Right atrium auricular region (tissue), 2 donors: ENCODE results near the gene JSRP1. TPM values are rescaled to one million over a fixed set of nuclear protein-coding genes. Genes with fewer than 3 reads are reported as not detected.

Experiments used
- DNase-seq: peaks from one replicate; pipeline ENCODE4 v3.0.0-alpha.2; 2019; ENCODE audit warnings: low spot score
- H3K27ac ChIP-seq, 2 donors: fragments of 200-600 bp; sonication (generic); 1 replicate in 1 of 2; 2 replicates in 1 of 2; pipeline ENCODE4 v1.5.1; 2016 to 2019
- H3K27me3 ChIP-seq, 2 donors: fragments of 200-600 bp; sonication (generic); one replicate each; pipeline versions ENCODE4 v1.5.1 to v1.6.0; 2017 to 2019
- H3K36me3 ChIP-seq: fragments of 200-600 bp; sonication (generic); one replicate; pipeline ENCODE4 v1.5.1; 2016
- H3K4me1 ChIP-seq, 2 donors: fragments of 200-600 bp; sonication (generic); one replicate each; pipeline versions ENCODE4 v1.5.1 to v1.6.0; 2017 to 2019
- H3K4me3 ChIP-seq, 2 donors: fragments of 200-600 bp; sonication (generic); 1 replicate in 1 of 2; 2 replicates in 1 of 2; pipeline ENCODE4 v1.5.1; 2017 to 2019; ENCODE audit warnings: mild to moderate bottlenecking in 1 of 2, moderate library complexity in 1 of 2
- H3K9me3 ChIP-seq, 2 donors: fragments of 200-600 bp; sonication (generic); one replicate each; pipeline ENCODE4 v1.5.1; 2019
- total RNA-seq, 2 donors: library from RNA; depleted of rRNA; stranded (reverse); fragments of >200 nt; gene quantifications; one replicate each; pipeline ENCODE4 v1.1.0, GENCODE V29; 2016
- TF ChIP-seq, protein P1 (sequence below), 2 donors: fragments of 200-600 bp; sonication (generic); IDR thresholded peaks; one replicate each; pipeline ENCODE4 v1.5.1; 2019; ENCODE audit warnings: antibody characterized with exemption in 2 of 2

The JSRP1 gene
- total RNA-seq, 2 donors from 2014 or later = 0.39 TPM; not detected in 1

DNA sequence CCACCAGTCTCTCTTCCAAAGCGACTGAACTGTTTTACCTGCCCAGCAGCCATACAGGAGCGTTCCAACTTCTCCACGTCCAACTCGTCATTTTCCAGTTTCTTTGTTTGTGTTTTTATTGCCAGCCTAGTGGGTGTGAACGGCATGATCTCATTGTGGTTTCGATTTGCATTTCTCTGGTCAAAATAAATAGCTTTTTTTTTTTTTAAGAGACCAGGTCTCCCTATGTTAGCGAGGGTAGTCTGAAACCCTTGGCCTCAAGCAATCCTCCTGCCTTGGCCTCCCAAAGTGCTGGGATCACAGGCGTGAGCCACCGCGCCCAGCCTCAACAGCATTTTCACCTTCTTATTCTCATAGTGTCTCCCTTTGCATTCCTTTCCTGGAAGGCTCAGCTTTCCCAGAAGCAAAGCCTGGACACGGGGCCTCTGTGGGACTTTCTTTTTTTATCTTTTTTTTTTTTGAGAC lies 4.2 kb upstream of the JSRP1 start:
- no peak overlapping the region for H3K27ac ChIP-seq
- DNase-seq = no peak
- H3K36me3 ChIP-seq = no peaks in the 10 kb centered on the region
- no peak overlapping the region for H3K4me3 ChIP-seq
- TF ChIP-seq, protein P1, sequence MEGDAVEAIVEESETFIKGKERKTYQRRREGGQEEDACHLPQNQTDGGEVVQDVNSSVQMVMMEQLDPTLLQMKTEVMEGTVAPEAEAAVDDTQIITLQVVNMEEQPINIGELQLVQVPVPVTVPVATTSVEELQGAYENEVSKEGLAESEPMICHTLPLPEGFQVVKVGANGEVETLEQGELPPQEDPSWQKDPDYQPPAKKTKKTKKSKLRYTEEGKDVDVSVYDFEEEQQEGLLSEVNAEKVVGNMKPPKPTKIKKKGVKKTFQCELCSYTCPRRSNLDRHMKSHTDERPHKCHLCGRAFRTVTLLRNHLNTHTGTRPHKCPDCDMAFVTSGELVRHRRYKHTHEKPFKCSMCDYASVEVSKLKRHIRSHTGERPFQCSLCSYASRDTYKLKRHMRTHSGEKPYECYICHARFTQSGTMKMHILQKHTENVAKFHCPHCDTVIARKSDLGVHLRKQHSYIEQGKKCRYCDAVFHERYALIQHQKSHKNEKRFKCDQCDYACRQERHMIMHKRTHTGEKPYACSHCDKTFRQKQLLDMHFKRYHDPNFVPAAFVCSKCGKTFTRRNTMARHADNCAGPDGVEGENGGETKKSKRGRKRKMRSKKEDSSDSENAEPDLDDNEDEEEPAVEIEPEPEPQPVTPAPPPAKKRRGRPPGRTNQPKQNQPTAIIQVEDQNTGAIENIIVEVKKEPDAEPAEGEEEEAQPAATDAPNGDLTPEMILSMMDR (IDR thresholded peaks at IDR 0.05) = no peak
- H3K27me3 ChIP-seq = no peaks in the 10 kb centered on the region
- H3K4me1 ChIP-seq = no peaks in the 10 kb centered on the region
- no peaks in the 10 kb centered on the region for H3K9me3 ChIP-seq

DNA sequence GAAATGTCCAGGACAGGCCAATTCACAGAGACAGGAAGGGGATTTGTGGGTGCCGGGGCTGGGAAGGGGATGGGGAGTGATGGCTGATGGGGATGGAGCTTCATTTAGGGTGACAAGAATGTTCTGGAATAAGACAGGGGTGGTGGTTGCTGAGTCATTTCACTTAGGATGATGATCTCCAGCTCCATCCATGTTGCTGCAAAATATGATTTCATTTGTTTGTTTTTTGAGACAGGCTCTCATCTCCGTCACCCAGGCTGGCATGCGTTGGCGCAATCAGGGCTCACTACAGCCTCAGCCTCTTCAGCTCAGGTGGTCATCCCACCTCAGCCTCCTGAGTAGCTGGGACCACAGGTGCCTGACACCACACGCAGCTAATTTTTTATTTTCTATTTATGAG lies 3.1 kb upstream of the JSRP1 start:
- TF ChIP-seq, protein P1 (IDR thresholded peaks at IDR 0.05) = no peak
- no peaks in the 10 kb centered on the region for H3K4me1 ChIP-seq
- no peak for DNase-seq
- no peaks in the 10 kb centered on the region for H3K36me3 ChIP-seq
- H3K27me3 ChIP-seq = no peaks in the 10 kb centered on the region
- H3K4me3 ChIP-seq = no peak overlapping the region
- H3K27ac ChIP-seq = no peak overlapping the region
- no peaks in the 10 kb centered on the region for H3K9me3 ChIP-seq

DNA sequence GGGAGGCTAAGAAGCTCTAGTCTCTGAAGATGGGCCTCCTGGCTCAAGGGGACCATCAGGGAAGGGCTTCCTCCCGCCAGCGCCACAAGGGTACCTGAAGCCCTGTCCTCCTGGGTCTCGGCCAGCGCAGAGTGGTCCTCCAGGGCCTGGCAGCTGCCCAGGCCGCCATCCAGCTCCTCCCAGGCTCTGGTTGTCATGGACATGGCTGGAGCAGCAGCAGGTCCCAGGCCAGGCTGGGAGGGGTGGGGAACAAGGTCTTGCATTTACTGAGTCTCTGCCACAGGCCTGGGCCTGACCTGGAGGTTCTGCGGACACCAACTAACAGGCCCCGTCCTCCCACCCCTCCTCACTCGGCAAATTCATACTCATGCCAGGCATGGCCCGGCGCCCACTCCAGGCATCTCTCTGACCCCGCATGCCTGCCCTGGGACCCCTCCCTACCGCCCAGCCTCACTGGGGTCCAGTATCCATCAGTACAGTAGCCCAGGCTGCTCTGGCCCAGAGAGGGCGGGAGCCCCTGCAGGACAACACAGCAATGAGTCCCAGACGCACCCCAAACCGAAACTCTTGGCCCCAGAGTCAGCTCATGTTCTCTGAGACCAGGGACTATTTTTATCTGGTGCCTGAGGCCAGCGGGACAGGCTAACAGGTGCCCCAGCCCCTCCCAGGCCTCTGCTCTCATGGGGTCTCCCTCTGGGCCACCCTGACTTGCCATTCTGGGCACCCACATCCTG lies 938 bp downstream of the JSRP1 start:
- TF ChIP-seq, protein P1 (IDR thresholded peaks at IDR 0.05) = no peak
- H3K27me3 ChIP-seq = peaks cover 17 to 30% of the 10 kb centered on the region in 2 donors
- no peaks in the 10 kb centered on the region for H3K9me3 ChIP-seq
- no peaks in the 10 kb centered on the region for H3K36me3 ChIP-seq
- H3K4me3 ChIP-seq = no peak overlapping the region
- no peak for DNase-seq
- no peak overlapping the region for H3K27ac ChIP-seq
- peaks cover 0 to 37% of the 10 kb centered on the region in 2 donors for H3K4me1 ChIP-seq

DNA sequence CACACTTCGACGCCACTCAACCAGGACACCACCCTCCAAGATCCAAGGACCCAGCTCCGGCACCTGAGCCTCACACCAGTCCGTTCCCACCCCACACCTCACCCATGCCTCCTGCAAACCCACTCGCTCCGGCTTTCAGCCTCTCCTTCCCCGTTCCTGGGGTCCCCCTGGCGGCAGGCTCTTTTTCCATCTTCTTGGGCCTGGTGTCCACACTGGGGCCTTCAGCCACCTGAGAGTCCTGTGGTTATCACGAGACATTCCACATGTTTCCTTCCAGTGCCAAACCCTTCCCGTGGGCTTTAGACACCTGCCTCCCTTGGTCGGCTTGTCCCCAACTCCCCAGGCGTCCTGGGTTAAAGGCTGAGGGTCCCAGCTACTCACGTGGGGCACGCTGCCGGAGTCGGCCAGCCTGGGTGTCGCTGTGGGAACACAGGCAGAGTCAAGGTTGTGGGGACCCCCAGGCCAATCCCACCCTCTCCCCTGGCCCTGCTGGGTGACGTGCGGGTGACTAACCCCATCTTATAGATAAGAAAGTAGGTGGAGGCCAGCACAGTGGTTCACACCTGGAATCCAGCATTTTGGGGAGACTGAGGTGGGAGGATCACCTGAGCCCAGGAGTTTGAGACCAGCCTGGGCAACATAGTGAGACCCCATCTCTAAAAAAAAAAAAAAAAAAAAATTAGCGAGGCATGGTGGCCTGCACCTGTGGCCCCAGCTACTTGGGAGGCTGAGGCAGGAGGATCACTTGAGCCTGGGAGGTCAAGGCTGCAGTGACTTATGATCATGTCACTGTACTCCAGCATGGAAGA lies 1.9 kb downstream of the JSRP1 start:
- peaks cover 0 to 46% of the 10 kb centered on the region in 2 donors for H3K4me1 ChIP-seq
- TF ChIP-seq, protein P1 (IDR thresholded peaks at IDR 0.05) = peak in 1 of 2 donors; percentile 30
- H3K27ac ChIP-seq = no peak overlapping the region
- H3K27me3 ChIP-seq = peaks cover 17 to 33% of the 10 kb centered on the region in 2 donors
- no peaks in the 10 kb centered on the region for H3K9me3 ChIP-seq
- H3K36me3 ChIP-seq = no peaks in the 10 kb centered on the region
- DNase-seq = no peak
- no peak overlapping the region for H3K4me3 ChIP-seq

DNA sequence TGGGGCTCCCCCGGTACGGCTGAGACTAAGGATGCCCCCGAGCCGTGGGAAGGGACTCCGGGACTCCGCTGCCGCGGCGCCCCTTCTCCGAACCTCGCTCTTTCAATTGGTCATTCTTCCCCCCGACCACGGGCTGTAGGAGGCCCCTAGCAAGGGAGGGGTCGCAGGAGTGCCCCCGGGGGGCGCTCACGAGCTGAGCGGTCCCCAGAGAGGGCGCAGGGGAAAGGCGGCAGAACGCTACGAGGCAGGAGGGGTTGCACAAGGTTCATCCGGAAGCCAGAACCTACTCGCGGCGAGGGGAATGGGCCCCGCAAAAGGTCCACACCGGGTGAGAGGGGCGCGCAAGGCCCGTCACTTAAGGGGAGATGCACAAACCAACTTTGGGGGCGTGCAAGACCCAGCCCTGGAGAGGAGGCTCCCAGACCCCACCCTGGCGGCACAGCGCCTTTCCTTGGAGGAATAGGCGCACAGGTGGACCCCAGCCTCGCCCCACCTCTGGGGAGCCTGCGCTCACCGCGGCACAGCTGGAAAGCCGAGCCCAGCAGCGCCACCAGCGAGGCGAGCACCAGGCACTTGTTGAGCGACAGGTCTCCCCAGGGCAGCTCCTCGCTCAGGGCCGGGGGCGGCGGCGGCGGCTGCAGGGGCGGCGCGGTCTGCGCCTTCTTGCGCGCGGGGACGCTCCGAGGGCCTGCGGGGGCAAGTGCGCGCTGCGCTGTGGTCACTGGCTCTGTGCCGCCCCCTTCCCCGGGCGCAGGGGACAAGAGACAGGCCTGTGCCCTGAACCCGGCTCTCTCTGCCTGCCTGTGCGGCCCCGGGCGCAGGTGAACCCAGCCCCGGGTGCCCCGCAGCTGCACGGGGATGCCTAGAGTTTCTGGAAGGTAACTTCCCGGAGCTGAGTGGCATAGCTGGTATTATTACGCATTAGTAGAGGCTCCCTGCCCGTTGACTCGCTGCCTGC lies 2.8 kb downstream of the JSRP1 start:
- H3K36me3 ChIP-seq = peaks cover 5% of the 10 kb centered on the region
- DNase-seq = no peak
- peaks cover 0 to 46% of the 10 kb centered on the region in 2 donors for H3K4me1 ChIP-seq
- peak overlapping the region in 1 of 2 donors; percentile 9 for H3K4me3 ChIP-seq
- H3K27ac ChIP-seq = no peak overlapping the region
- H3K9me3 ChIP-seq = no peaks in the 10 kb centered on the region
- peaks cover 17 to 33% of the 10 kb centered on the region in 2 donors for H3K27me3 ChIP-seq
- TF ChIP-seq, protein P1 (IDR thresholded peaks at IDR 0.05) = no peak
